ENCODE results near the gene LBX1.

DNA sequence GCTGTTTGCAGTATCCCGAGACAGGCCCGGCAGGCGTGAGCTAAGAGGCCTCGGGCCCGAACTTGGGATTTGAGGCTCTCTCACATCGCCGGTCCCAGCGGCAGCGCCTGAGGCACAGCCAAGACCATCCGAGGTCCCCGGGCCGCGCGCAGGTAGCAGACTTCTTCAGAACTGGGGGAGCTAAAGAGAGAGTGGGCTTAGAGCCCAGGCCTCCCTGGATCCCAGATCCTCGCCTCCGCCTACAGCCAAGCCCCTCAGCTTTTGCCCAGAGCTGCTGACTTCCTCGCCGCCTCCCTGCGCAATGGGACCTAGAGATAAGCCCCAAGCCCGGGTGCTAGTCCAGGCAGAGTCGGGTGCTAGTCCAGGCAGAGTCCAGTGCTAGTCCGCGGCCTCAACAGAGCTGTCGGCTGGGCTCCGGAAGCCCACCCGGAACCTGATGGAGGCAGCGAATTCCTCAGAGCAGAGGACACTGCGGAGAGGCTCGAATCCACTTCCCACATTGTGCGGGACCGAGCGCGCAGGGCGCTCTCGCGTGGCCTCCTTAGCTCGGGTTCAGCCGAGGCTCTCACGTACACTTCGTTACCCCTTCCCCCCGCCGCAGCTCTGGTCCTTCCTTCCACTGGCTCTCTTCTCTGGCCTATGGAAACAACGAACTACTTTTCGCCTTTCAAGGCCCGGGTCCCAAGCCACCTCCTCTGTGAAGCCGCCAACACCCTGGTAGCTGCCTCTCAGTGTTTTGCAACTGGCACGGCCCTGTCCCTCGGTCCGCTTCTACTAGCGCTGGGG, 5.8 kb downstream of the LBX1 start:
- TF ChIP-seq, protein P1, sequence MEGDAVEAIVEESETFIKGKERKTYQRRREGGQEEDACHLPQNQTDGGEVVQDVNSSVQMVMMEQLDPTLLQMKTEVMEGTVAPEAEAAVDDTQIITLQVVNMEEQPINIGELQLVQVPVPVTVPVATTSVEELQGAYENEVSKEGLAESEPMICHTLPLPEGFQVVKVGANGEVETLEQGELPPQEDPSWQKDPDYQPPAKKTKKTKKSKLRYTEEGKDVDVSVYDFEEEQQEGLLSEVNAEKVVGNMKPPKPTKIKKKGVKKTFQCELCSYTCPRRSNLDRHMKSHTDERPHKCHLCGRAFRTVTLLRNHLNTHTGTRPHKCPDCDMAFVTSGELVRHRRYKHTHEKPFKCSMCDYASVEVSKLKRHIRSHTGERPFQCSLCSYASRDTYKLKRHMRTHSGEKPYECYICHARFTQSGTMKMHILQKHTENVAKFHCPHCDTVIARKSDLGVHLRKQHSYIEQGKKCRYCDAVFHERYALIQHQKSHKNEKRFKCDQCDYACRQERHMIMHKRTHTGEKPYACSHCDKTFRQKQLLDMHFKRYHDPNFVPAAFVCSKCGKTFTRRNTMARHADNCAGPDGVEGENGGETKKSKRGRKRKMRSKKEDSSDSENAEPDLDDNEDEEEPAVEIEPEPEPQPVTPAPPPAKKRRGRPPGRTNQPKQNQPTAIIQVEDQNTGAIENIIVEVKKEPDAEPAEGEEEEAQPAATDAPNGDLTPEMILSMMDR (conservative IDR thresholded peaks at IDR 0.05; ENCODE audit: low read depth, low read length): no peak
- no peak for TF ChIP-seq NFE2L2 (IDR thresholded peaks at IDR 0.05; ENCODE audit: low read depth, low read length)

Measured in IMR-90 (cell line).